Liver (tissue), 9 donors: ENCODE measurements around the gene ABCC5. TPM values are rescaled to one million over a fixed set of nuclear protein-coding genes. Genes with fewer than 3 reads are reported as not detected.

Source experiments
- DNase-seq: peaks from one replicate; pipeline ENCODE4 v3.0.0-alpha.2; 2017; ENCODE audit warnings: low spot score
- H3K27ac ChIP-seq, 2 donors: one replicate each; pipeline ENCODE4 v1.7.0; 2013; ENCODE audit warnings: inconsistent platforms in 2 of 2, low read length in 2 of 2, control low read depth in 1 of 2, low read depth in 1 of 2, mild to moderate bottlenecking in 1 of 2
- H3K27me3 ChIP-seq, 4 donors: one replicate each; pipeline versions ENCODE4 v1.6.1 to v1.7.0; 2013; ENCODE audit warnings: low read length in 3 of 4, inconsistent platforms in 1 of 4, mild to moderate bottlenecking in 1 of 4, moderate library complexity in 1 of 4; ENCODE audit not compliant: control insufficient read depth in 4 of 4, insufficient read depth in 4 of 4
- H3K36me3 ChIP-seq, 4 donors: one replicate each; pipeline versions ENCODE4 v1.6.1 to v1.7.0; 2013; ENCODE audit warnings: low read length in 3 of 4, mild to moderate bottlenecking in 3 of 4, low read depth in 1 of 4, moderate library complexity in 1 of 4; ENCODE audit not compliant: control insufficient read depth in 4 of 4, insufficient read depth in 3 of 4
- H3K4me1 ChIP-seq, 4 donors: one replicate each; pipeline versions ENCODE4 v1.6.1 to v1.7.0; 2013; ENCODE audit warnings: low read length in 3 of 4, mild to moderate bottlenecking in 3 of 4, moderate library complexity in 1 of 4; ENCODE audit not compliant: control insufficient read depth in 4 of 4, insufficient read depth in 4 of 4
- H3K4me3 ChIP-seq, 3 donors: one replicate each; pipeline versions ENCODE4 v1.6.1 to v1.7.0; 2013; ENCODE audit warnings: low read length in 3 of 3, control low read depth in 1 of 3, low read depth in 1 of 3, mild to moderate bottlenecking in 1 of 3
- H3K9ac ChIP-seq, 2 donors: one replicate each; pipeline ENCODE4 v1.7.0; 2013; ENCODE audit warnings: low read length in 2 of 2, mild to moderate bottlenecking in 2 of 2, moderate library complexity in 2 of 2, control low read depth in 1 of 2, low read depth in 1 of 2
- H3K9me3 ChIP-seq, 4 donors: one replicate each; pipeline versions ENCODE4 v1.6.1 to v1.7.0; 2013; ENCODE audit warnings: low read length in 3 of 4; ENCODE audit not compliant: control insufficient read depth in 4 of 4
- FOXA1 ChIP-seq: IDR thresholded peaks from 2 replicates; pipeline ENCODE4 v1.6.1; 2016; ENCODE audit warnings: antibody characterized with exemption
- FOXA2 ChIP-seq: IDR thresholded peaks from 2 replicates; pipeline ENCODE4 v1.6.1; 2016; ENCODE audit warnings: antibody characterized with exemption
- GABPA ChIP-seq, 2 donors: IDR thresholded peaks in 1 of 2; conservative IDR thresholded peaks in 1 of 2; 2 replicates each; pipeline ENCODE4 v1.6.1; 2016; ENCODE audit warnings: antibody characterized with exemption in 2 of 2, mild to moderate bottlenecking in 1 of 2, moderate library complexity in 1 of 2
- HNF4G ChIP-seq: IDR thresholded peaks from 2 replicates; pipeline ENCODE4 v1.6.1; 2016; ENCODE audit warnings: antibody characterized with exemption
- NR2F2 ChIP-seq: IDR thresholded peaks from 2 replicates; pipeline ENCODE4 v1.6.1; 2016; ENCODE audit warnings: antibody characterized with exemption
- SP1 ChIP-seq: IDR thresholded peaks from 2 replicates; pipeline ENCODE4 v1.6.1; 2018; ENCODE audit warnings: antibody characterized with exemption, mild to moderate bottlenecking
- TAF1 ChIP-seq: conservative IDR thresholded peaks from 2 replicates; pipeline ENCODE4 v1.6.1; 2016; ENCODE audit warnings: antibody characterized with exemption, mild to moderate bottlenecking
- YY1 ChIP-seq: IDR thresholded peaks from 2 replicates; pipeline ENCODE4 v1.6.1; 2016; ENCODE audit warnings: antibody characterized with exemption, mild to moderate bottlenecking
- WGBS: extraction: QIAGEN DNeasy Blood & Tissue Kit; methylation state at CpG from one replicate; pipeline ENCODE4 v1.1.7; 2013; 5-methylcytosine and 5-hydroxymethylcytosine counted together
- polyA plus RNA-seq, 2 donors: library from polyadenylated mRNA; stranded (reverse) in 1 of 2; unstranded in 1 of 2; fragments of 200-250 nt in 1 of 2; fragments of >200 nt in 1 of 2; fragmentation: Nextera tagmentation in 1 of 2; extraction: Ambion mirVana in 1 of 2; gene quantifications; one replicate each; pipeline versions ENCODE4 v1.2.1 to v1.2.3, GENCODE V29; 2013 to 2015
- total RNA-seq, 2 donors: library from RNA; depleted of rRNA; stranded (reverse); fragments of >200 nt; gene quantifications; one replicate each; pipeline ENCODE4 v1.2.3, GENCODE V29; 2014
- TF ChIP-seq, protein P1 (sequence below): IDR thresholded peaks from 2 replicates; pipeline ENCODE4 v1.6.1; 2016; ENCODE audit warnings: antibody characterized with exemption, mild to moderate bottlenecking
- TF ChIP-seq, protein P2 (sequence below): IDR thresholded peaks from 2 replicates; pipeline ENCODE4 v1.6.1; 2016; ENCODE audit warnings: antibody characterized with exemption
- TF ChIP-seq, protein P3 (sequence below): IDR thresholded peaks from 2 replicates; pipeline ENCODE4 v1.6.1; 2016; ENCODE audit warnings: antibody characterized with exemption
- donor health status: healthy.
- donor health status: healthy.
- donor health status: healthy.
- donor health status: healthy.
- donor health status: healthy.

The ABCC5 gene
- total and polyA plus RNA-seq, 4 donors: 2.8 to 35.7 (median 8.1) TPM

DNA sequence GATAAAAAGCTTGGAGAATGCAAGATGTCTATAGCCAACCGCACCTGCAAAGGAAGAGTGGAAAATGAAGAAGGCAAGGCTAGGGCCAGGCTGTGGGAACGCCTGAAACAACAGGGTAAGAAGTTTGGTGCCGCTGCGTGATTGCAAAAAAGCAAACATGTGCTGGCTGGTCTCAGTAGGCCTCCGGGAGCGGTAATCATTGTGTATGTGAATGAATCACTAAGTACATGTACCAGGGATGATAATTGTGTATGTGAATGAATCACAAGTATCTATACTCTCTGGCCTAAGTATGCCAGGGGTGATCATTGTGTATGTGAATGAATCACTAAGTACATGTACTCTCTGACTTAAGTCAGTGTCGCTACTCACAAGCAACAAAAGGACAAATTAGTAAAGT is 92.7 kb downstream of the ABCC5 start:
- H3K9ac ChIP-seq: no peak overlapping the region
- no peaks in the 10 kb centered on the region for H3K9me3 ChIP-seq
- H3K36me3 ChIP-seq: peaks cover 0 to 9% (median 4%) of the 10 kb centered on the region in 4 donors
- H3K27ac ChIP-seq: no peak overlapping the region
- TF ChIP-seq, protein P1, sequence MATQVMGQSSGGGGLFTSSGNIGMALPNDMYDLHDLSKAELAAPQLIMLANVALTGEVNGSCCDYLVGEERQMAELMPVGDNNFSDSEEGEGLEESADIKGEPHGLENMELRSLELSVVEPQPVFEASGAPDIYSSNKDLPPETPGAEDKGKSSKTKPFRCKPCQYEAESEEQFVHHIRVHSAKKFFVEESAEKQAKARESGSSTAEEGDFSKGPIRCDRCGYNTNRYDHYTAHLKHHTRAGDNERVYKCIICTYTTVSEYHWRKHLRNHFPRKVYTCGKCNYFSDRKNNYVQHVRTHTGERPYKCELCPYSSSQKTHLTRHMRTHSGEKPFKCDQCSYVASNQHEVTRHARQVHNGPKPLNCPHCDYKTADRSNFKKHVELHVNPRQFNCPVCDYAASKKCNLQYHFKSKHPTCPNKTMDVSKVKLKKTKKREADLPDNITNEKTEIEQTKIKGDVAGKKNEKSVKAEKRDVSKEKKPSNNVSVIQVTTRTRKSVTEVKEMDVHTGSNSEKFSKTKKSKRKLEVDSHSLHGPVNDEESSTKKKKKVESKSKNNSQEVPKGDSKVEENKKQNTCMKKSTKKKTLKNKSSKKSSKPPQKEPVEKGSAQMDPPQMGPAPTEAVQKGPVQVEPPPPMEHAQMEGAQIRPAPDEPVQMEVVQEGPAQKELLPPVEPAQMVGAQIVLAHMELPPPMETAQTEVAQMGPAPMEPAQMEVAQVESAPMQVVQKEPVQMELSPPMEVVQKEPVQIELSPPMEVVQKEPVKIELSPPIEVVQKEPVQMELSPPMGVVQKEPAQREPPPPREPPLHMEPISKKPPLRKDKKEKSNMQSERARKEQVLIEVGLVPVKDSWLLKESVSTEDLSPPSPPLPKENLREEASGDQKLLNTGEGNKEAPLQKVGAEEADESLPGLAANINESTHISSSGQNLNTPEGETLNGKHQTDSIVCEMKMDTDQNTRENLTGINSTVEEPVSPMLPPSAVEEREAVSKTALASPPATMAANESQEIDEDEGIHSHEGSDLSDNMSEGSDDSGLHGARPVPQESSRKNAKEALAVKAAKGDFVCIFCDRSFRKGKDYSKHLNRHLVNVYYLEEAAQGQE: no peak
- TF ChIP-seq NR2F2: no peak
- TF ChIP-seq, protein P2, sequence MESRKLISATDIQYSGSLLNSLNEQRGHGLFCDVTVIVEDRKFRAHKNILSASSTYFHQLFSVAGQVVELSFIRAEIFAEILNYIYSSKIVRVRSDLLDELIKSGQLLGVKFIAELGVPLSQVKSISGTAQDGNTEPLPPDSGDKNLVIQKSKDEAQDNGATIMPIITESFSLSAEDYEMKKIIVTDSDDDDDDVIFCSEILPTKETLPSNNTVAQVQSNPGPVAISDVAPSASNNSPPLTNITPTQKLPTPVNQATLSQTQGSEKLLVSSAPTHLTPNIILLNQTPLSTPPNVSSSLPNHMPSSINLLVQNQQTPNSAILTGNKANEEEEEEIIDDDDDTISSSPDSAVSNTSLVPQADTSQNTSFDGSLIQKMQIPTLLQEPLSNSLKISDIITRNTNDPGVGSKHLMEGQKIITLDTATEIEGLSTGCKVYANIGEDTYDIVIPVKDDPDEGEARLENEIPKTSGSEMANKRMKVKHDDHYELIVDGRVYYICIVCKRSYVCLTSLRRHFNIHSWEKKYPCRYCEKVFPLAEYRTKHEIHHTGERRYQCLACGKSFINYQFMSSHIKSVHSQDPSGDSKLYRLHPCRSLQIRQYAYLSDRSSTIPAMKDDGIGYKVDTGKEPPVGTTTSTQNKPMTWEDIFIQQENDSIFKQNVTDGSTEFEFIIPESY: no peak
- TF ChIP-seq, protein P3, sequence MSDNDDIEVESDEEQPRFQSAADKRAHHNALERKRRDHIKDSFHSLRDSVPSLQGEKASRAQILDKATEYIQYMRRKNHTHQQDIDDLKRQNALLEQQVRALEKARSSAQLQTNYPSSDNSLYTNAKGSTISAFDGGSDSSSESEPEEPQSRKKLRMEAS: no peak
- no peak for TF ChIP-seq TAF1
- no peaks in the 10 kb centered on the region for H3K27me3 ChIP-seq
- 97% methylated on average over 7 of the region's 7 CpGs for WGBS
- no peak overlapping the region for H3K4me3 ChIP-seq
- H3K4me1 ChIP-seq: peaks cover 0 to 9% (median 7%) of the 10 kb centered on the region in 4 donors
- DNase-seq: no peak

DNA sequence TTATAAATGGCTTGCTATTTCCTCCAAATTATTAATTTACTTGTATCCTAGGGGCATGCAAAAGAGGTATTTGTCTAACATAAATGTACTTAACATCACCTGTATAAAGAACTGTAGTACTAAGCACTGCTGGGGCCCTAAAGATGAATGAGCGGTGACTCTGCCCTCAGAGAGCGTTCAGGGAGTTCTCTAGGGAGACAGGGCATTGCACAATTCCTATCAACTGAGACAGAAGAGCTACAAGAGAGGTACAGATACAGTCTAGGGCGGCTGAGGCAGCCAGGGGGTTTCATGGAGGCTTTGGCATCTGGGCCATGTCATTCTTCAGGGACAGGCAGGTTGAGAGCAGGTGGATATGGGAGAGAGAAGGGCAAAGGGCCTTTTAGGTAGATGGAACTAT is 93.1 kb downstream of the ABCC5 start:
- Histone ChIP-seq H3K27ac (no peak overlapping the region), H3K9me3 (no peaks in the 10 kb centered on the region), H3K4me1 (peaks cover 0 to 9% (median 7%) of the 10 kb centered on the region in 4 donors), H3K27me3 (no peaks in the 10 kb centered on the region), H3K36me3 (peaks cover 0 to 9% (median 4%) of the 10 kb centered on the region in 4 donors), H3K9ac (no peak overlapping the region), H3K4me3 (no peak overlapping the region)
- WGBS: 96% methylated on average over 3 of the region's 3 CpGs
- no peak for DNase-seq
- TF ChIP-seq GABPA (IDR thresholded peaks at IDR 0.05 in 1 of 2, conservative IDR thresholded peaks at IDR 0.05 in 1 of 2): no peak
- no peak for TF ChIP-seq YY1
- TF ChIP-seq TAF1: no peak
- no peak for TF ChIP-seq HNF4G
- no peak for TF ChIP-seq FOXA1
- TF ChIP-seq FOXA2: no peak
- TF ChIP-seq, protein P1: no peak
- TF ChIP-seq, protein P2: no peak
- no peak for TF ChIP-seq SP1
